IMR-90 (cell line): ENCODE data around the gene SERP2. TPM values are rescaled to one million over a fixed set of nuclear protein-coding genes. Genes with fewer than 3 reads are reported as not detected.
"Not testable (repeated sequence)": the region's sequence is repeated elsewhere in the genome, so short reads cannot be mapped to it uniquely, and the experiment has no call there.

Experiments used
- ATAC-seq: fragments of 200-7000 bp; cut with Tn5 transposase; 2 replicates; pipeline ENCODE4 v1.9.1; 2020; ENCODE audit warnings: low read depth, mild to moderate bottlenecking, moderate library complexity
- BruUV-seq: library from RNA; stranded (reverse); fragments of 400-500 nt; replicated peaks from 2 replicates; lab custom pipeline; 2021; lab: Mats Ljungman, UMichigan
- CTCF ChIA-PET: fragments of 300-600 bp; formaldehyde crosslinking; extraction: SDS; loops from one replicate; lab custom pipeline; 2021; ENCODE audit warnings: antibody characterized with exemption; lab: Yijun Ruan, JAX
- POLR2A ChIA-PET: fragments of 300-600 bp; sonication (Branson Sonifier 250); formaldehyde crosslinking; loops from one replicate; lab custom pipeline; 2022; ENCODE audit warnings: antibody characterized with exemption; ENCODE audit not compliant: unreplicated experiment; lab: Charles Lee
- DNase-seq: peaks from one replicate; pipeline ENCODE4 v3.0.0; 2013
- H2AFZ ChIP-seq: replicated peaks from 2 replicates; pipeline ENCODE3; 2013; ENCODE audit warnings: low read length, mild to moderate bottlenecking; ENCODE audit not compliant: poor library complexity
- H2AK5ac ChIP-seq: 2 replicates; pipeline ENCODE4 v1.6.1; 2013; ENCODE audit warnings: low read depth, low read length, inconsistent platforms
- H2AK9ac ChIP-seq: replicated peaks from 2 replicates; pipeline ENCODE3; 2013; ENCODE audit warnings: mild to moderate bottlenecking, low read depth, low read length, moderate library complexity; ENCODE audit not compliant: poor library complexity
- H2BK120ac ChIP-seq: 2 replicates; pipeline ENCODE4 v1.6.1; 2013; ENCODE audit warnings: low read depth, low read length, inconsistent platforms
- H2BK15ac ChIP-seq: 3 replicates; pipeline ENCODE4 v1.6.1; 2013; ENCODE audit warnings: low read depth, low read length, inconsistent platforms
- H2BK20ac ChIP-seq: 2 replicates; pipeline ENCODE4 v1.6.1; 2013; ENCODE audit warnings: low read depth, mild to moderate bottlenecking, inconsistent platforms, low read length, moderate library complexity
- H2BK5ac ChIP-seq: 2 replicates; pipeline ENCODE4 v1.6.1; 2013; ENCODE audit warnings: mild to moderate bottlenecking, low read depth, low read length, inconsistent platforms; ENCODE audit not compliant: poor library complexity, severe bottlenecking
- H3K14ac ChIP-seq: replicated peaks from 2 replicates; pipeline ENCODE4 v1.6.1; 2013; ENCODE audit warnings: low read depth, low read length, inconsistent platforms
- H3K18ac ChIP-seq: 2 replicates; pipeline ENCODE4 v1.6.1; 2013; ENCODE audit warnings: low read depth, low read length, control low read depth
- H3K23ac ChIP-seq: 2 replicates; pipeline ENCODE4 v1.6.1; 2013; ENCODE audit warnings: low read depth, low read length, inconsistent platforms
- H3K27ac ChIP-seq: 2 replicates; pipeline ENCODE4 v1.5.1; 2013; ENCODE audit warnings: mild to moderate bottlenecking, control low read depth, low read length; ENCODE audit not compliant: insufficient read depth
- H3K27me3 ChIP-seq: 2 replicates; pipeline ENCODE4 v1.6.1; 2013; ENCODE audit warnings: low read length; ENCODE audit not compliant: control insufficient read depth, insufficient read depth
- H3K36me3 ChIP-seq: 2 replicates; pipeline ENCODE4 v1.6.1; 2013; ENCODE audit warnings: low read length, mixed read lengths; ENCODE audit not compliant: control insufficient read depth, insufficient read depth
- H3K4ac ChIP-seq: 2 replicates; pipeline ENCODE4 v1.6.1; 2013; ENCODE audit warnings: low read depth, low read length, inconsistent platforms
- H3K4me1 ChIP-seq: 2 replicates; pipeline ENCODE4 v1.6.1; 2013; ENCODE audit warnings: low read length, mixed read lengths; ENCODE audit not compliant: control insufficient read depth, insufficient read depth
- H3K4me2 ChIP-seq: 2 replicates; pipeline ENCODE4 v1.6.1; 2013; ENCODE audit warnings: low read depth, mild to moderate bottlenecking, control low read depth, low read length, moderate library complexity
- H3K4me3 ChIP-seq: 2 replicates; pipeline ENCODE4 v1.5.1; 2013; ENCODE audit warnings: low read depth, mild to moderate bottlenecking, control low read depth, low read length, moderate library complexity; ENCODE audit not compliant: insufficient read depth
- H3K56ac ChIP-seq: 2 replicates; pipeline ENCODE4 v1.6.1; 2013; ENCODE audit warnings: low read length, inconsistent platforms; ENCODE audit not compliant: insufficient read depth; ENCODE audit errors: extremely low read depth
- H3K79me1 ChIP-seq, 2 experiments: 2 replicates each; pipeline ENCODE4 v1.6.1; 2013; ENCODE audit warnings: low read length in 2 of 2, inconsistent platforms in 1 of 2, low read depth in 1 of 2
- H3K9ac ChIP-seq: 2 replicates; pipeline ENCODE4 v1.6.1; 2013; ENCODE audit warnings: low read depth, low read length, control low read depth
- H3K9me1 ChIP-seq: 2 replicates; pipeline ENCODE4 v1.6.1; 2013; ENCODE audit warnings: low read length, inconsistent platforms; ENCODE audit not compliant: insufficient read depth
- H3K9me3 ChIP-seq: 2 replicates; pipeline ENCODE4 v1.6.1; 2013; ENCODE audit warnings: low read length; ENCODE audit not compliant: control insufficient read depth, insufficient read depth
- H4K20me1 ChIP-seq: 2 replicates; pipeline ENCODE4 v1.6.1; 2013; ENCODE audit warnings: low read length, inconsistent platforms; ENCODE audit not compliant: insufficient read depth
- H4K5ac ChIP-seq: 2 replicates; pipeline ENCODE4 v1.6.1; 2013; ENCODE audit warnings: mild to moderate bottlenecking, low read depth, low read length, control low read depth
- H4K8ac ChIP-seq, 2 experiments: 2 replicates each; pipeline ENCODE4 v1.6.1; 2013; ENCODE audit warnings: low read depth in 2 of 2, low read length in 2 of 2, control low read depth in 1 of 2, inconsistent platforms in 1 of 2
- H4K91ac ChIP-seq: 2 replicates; pipeline ENCODE4 v1.6.1; 2013; ENCODE audit warnings: low read depth, low read length, inconsistent platforms; ENCODE audit not compliant: insufficient read depth
- CTCF ChIP-seq: conservative IDR thresholded peaks from 2 replicates; pipeline ENCODE4 v1.5.1; 2012; ENCODE audit warnings: mild to moderate bottlenecking, low read depth, low read length, improper control_type of control experiment
- ELK1 ChIP-seq: fragments of 150-350 bp; IDR thresholded peaks from 2 replicates; pipeline ENCODE4 v1.6.1; 2016; ENCODE audit warnings: low read depth, mild to moderate bottlenecking, low read length, moderate library complexity, borderline replicate concordance
- MXI1 ChIP-seq: IDR thresholded peaks from 2 replicates; pipeline ENCODE4 v1.6.1; 2012; ENCODE audit warnings: low read depth, mild to moderate bottlenecking, low read length, moderate library complexity, borderline replicate concordance
- POLR2A ChIP-seq: IDR thresholded peaks from 2 replicates; pipeline ENCODE4 v1.6.1; 2012; ENCODE audit warnings: mild to moderate bottlenecking, low read depth, low read length
- dilution Hi-C: fragments of 300-500 bp; cut with HindIII; formaldehyde crosslinking; loops from one replicate; pipeline ENCODE4 v1.14.3; 2018; ENCODE audit warnings: low sequenced_read_pairs; ENCODE audit not compliant: unreplicated experiment
- in situ Hi-C: fragments of 300-500 bp; cut with MboI; formaldehyde crosslinking; loops from 3 replicates; pipeline ENCODE4 v1.14.3; 2019; ENCODE audit warnings: low sequenced_read_pairs, inconsistent platforms, mixed read lengths
- intact Hi-C: fragments of 100-400 bp; cut with micrococcal nuclease; formaldehyde crosslinking; loops from 2 replicates; pipeline ENCODE4 v1.10.0; 2022
- polyA plus RNA-seq, 3 experiments: library from polyadenylated mRNA; depleted of rRNA; stranded (reverse); fragments of >200 nt; gene quantifications; 2 replicates each; pipeline ENCODE4 v1.2.3, GENCODE V29; 2012; ENCODE audit warnings: low replicate concordance in 1 of 3
- total RNA-seq: library from RNA; depleted of rRNA; stranded (reverse); fragments of >200 nt; gene quantifications from 2 replicates; pipeline ENCODE4 v1.2.3, GENCODE V29; 2012

The SERP2 gene
- total and polyA plus RNA-seq, 2 of the 4 experiments (the other 2 are of a cell fraction), result 0.54 to 1.4 TPM

DNA sequence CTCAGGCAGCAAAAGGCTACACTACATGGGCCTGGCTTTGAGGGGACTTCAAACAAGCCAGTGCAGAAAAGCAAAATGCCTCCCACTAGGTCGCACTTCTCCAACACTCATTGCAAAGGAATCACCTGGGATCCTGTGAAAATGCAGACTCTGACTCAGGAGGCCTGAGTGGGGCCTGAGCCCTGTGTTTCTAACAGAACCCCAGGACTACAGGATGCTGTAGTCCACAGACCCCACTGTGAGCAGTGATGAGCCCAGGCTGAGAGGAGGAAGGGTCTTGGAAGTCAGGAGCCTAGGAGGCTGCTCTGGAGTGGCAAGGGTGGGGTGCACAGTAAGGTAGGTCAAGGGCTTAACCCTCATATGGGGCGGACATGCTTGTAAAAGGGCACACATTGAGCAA lies 46.7 kb upstream of the SERP2 start (continued):
- TF ChIP-seq CTCF (no peak), MXI1 (no peak), ELK1 (no peak), POLR2A (no peak)

DNA sequence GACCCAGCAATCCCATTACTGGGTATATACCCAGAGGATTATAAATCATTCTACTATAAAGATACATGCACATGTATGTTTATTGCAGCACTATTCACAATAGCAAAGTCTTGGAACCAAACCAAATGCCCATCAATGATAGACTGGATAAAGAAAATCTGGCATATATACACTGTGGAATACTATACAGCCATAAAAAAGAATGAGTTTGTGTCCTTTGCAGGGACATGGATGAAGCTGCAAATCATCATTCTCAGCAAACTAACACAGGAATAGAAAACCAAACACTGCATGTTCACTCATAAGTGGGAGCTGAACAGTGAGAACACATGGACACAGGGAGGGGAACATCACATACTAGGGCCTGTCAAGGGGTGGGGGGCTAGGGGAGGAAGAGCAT lies 44.6 kb upstream of the SERP2 start:
- H3K9me1 ChIP-seq, H4K5ac ChIP-seq, CTCF ChIA-PET, DNase-seq, H3K14ac ChIP-seq, H2AK5ac ChIP-seq, H2AK9ac ChIP-seq, H3K27ac ChIP-seq, ATAC-seq, dilution Hi-C loops, H3K36me3 ChIP-seq, H2AFZ ChIP-seq, intact Hi-C loops, in situ Hi-C loops, H4K91ac ChIP-seq, H3K56ac ChIP-seq, H4K8ac ChIP-seq, H3K4ac ChIP-seq, H2BK120ac ChIP-seq, H3K18ac ChIP-seq, H2BK5ac ChIP-seq, H2BK15ac ChIP-seq, H3K23ac ChIP-seq, H3K4me1 ChIP-seq, H3K4me3 ChIP-seq, H4K20me1 ChIP-seq, H3K9ac ChIP-seq, H3K4me2 ChIP-seq, BruUV-seq, H3K79me1 ChIP-seq, H3K27me3 ChIP-seq, H3K9me3 ChIP-seq, H2BK20ac ChIP-seq, POLR2A ChIA-PET: not testable (repeated sequence)
